Measurements from ENCODE around the gene PNPLA2. TPM values are rescaled to one million over a fixed set of nuclear protein-coding genes. Genes with fewer than 3 reads are reported as not detected.

The PNPLA2 gene
- total RNA-seq, 3 donors from 2014 or later (not counting 1 experiment from before 2014, with no cell fraction given): 184 to 218 (median 201) TPM

- H3K4me3 ChIP-seq (ENCODE audit: low read length): no peak overlapping the region
- no peaks in the 10 kb centered on the region for H3K27me3 Mint-ChIP-seq (ENCODE audit: low read depth in 2 of 2)
- peak overlapping the region; percentile 42 for H3K4me3 Mint-ChIP-seq
Measured at GRCh38 chr11:802018-802617, 16.6 kb upstream of the PNPLA2 start.

GRCh38 chr11:802693-803466, 15.8 kb upstream of the PNPLA2 start:
- H3K4me3 Mint-ChIP-seq: no peak overlapping the region
- intact Hi-C loops (cut with micrococcal nuclease): no loop called here

More at GRCh38 chr11:802018-802617, 16.6 kb upstream of the PNPLA2 start:
- H3K9me3 Mint-ChIP-seq: no peaks in the 10 kb centered on the region
- no peak for TF ChIP-seq CTCF (IDR thresholded peaks at IDR 0.05)
- peaks cover 0 to 10% of the 10 kb centered on the region in 2 donors for H3K4me1 Mint-ChIP-seq
- H3K36me3 ChIP-seq (ENCODE audit: control insufficient read depth, insufficient read depth, low read length): peaks cover 5% of the 10 kb centered on the region
- 95% methylated on average over 21 of the region's 21 CpGs for WGBS (ENCODE audit: insufficient coverage)
- ATAC-seq (no peak), DNase-seq (no peak)
- H3K36me3 Mint-ChIP-seq: no peaks in the 10 kb centered on the region
- no peaks in the 10 kb centered on the region for H3K27me3 ChIP-seq (ENCODE audit: control insufficient read depth, insufficient read depth, low read length)
- peaks cover 27% of the 10 kb centered on the region for H3K4me1 ChIP-seq (ENCODE audit: control insufficient read depth, insufficient read depth, low read length)
- H3K9me3 ChIP-seq (ENCODE audit: control insufficient read depth, insufficient read depth, low read length): no peaks in the 10 kb centered on the region
- H3K27ac ChIP-seq (ENCODE audit: low read length): no peak overlapping the region
- intact Hi-C loops (cut with micrococcal nuclease): no loop called here
- no peak overlapping the region for H3K27ac Mint-ChIP-seq

GRCh38 chr11:803467-803742, 15.3 kb upstream of the PNPLA2 start:
- Histone ChIP-seq H3K9me3 (ENCODE audit: control insufficient read depth, insufficient read depth, low read length) (no peaks in the 10 kb centered on the region), H3K4me1 (ENCODE audit: control insufficient read depth, insufficient read depth, low read length) (peaks cover 25% of the 10 kb centered on the region), H3K27me3 (ENCODE audit: control insufficient read depth, insufficient read depth, low read length) (no peaks in the 10 kb centered on the region), H3K27ac (ENCODE audit: low read length) (no peak overlapping the region), H3K36me3 (ENCODE audit: control insufficient read depth, insufficient read depth, low read length) (peaks cover 5% of the 10 kb centered on the region), H3K4me3 (ENCODE audit: low read length) (no peak overlapping the region)
- no peaks in the 10 kb centered on the region for H3K36me3 Mint-ChIP-seq
- H3K9me3 Mint-ChIP-seq: no peaks in the 10 kb centered on the region
- intact Hi-C loops (cut with micrococcal nuclease): no loop called here
- DNase-seq (no peak), ATAC-seq (no peak)
- no peak overlapping the region for H3K27ac Mint-ChIP-seq
- H3K4me3 Mint-ChIP-seq: peak overlapping the region; percentile 49
- TF ChIP-seq CTCF (IDR thresholded peaks at IDR 0.05): no peak
- peaks cover under 1 to 11% of the 10 kb centered on the region in 2 donors for H3K4me1 Mint-ChIP-seq
- no peaks in the 10 kb centered on the region for H3K27me3 Mint-ChIP-seq (ENCODE audit: low read depth in 2 of 2)
- 93% methylated on average over 6 of the region's 8 CpGs for WGBS (ENCODE audit: insufficient coverage)

More at GRCh38 chr11:802693-803466, 15.8 kb upstream of the PNPLA2 start:
- Histone ChIP-seq H3K9me3 (ENCODE audit: control insufficient read depth, insufficient read depth, low read length) (no peaks in the 10 kb centered on the region), H3K27me3 (ENCODE audit: control insufficient read depth, insufficient read depth, low read length) (no peaks in the 10 kb centered on the region), H3K36me3 (ENCODE audit: control insufficient read depth, insufficient read depth, low read length) (peaks cover 5% of the 10 kb centered on the region), H3K4me3 (ENCODE audit: low read length) (no peak overlapping the region), H3K4me1 (ENCODE audit: control insufficient read depth, insufficient read depth, low read length) (peaks cover 24% of the 10 kb centered on the region), H3K27ac (ENCODE audit: low read length) (no peak overlapping the region)
- ATAC-seq (no peak), DNase-seq (no peak)
- Mint-ChIP-seq H3K27ac (no peak overlapping the region), H3K4me1 (peaks cover 0 to 9% of the 10 kb centered on the region in 2 donors), H3K36me3 (no peaks in the 10 kb centered on the region), H3K27me3 (ENCODE audit: low read depth in 2 of 2) (no peaks in the 10 kb centered on the region), H3K9me3 (no peaks in the 10 kb centered on the region)
- 96% methylated on average over 28 of the region's 28 CpGs for WGBS (ENCODE audit: insufficient coverage)
- no peak for TF ChIP-seq CTCF (IDR thresholded peaks at IDR 0.05)
